GM18511 (cell line): Measurements from ENCODE around the gene CDC42BPB.

Experiments
- ATAC-seq: cut with Tn5 transposase; IDR thresholded peaks from one replicate; pipeline ENCODE4 v1.9.1; 2021; ENCODE audit warnings: mild to moderate bottlenecking, moderate library complexity; ENCODE audit not compliant: unreplicated experiment

CDC42BPB gene

DNA sequence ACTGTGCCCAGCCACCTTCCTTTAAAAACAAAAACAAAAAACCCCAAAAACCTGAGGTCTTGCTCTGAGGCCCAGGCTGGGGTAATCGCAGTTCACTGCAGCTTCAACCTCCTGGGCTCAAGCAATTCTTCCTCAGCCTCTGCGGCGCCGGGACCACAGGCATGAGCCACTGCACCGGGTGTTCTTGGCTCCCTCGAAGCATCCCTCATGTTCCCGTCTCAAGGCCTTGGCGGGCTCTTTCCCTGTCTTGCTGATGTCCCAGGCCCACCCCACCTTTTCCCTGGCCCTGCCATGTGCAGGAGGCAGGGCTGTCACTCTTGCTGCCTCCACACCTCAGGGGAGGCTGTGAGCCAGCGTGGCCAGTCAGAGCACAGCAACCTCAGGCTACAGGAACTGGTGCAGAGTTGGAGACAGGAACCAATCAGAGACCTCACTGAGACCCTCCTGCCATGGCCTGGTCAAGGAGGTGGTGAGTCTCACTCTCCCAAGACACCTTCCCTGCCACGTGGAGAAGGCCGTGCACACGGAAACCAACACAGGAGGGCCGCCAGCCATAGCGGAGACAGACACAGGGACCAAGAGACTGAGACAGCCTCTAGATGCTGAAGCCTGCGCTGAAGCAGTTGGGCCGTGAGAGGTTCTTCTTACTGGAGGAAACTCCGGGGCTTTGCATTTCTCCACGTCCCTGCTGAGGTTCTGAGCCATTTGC, 140.8 kb downstream of the CDC42BPB start:
- no peak for ATAC-seq

DNA sequence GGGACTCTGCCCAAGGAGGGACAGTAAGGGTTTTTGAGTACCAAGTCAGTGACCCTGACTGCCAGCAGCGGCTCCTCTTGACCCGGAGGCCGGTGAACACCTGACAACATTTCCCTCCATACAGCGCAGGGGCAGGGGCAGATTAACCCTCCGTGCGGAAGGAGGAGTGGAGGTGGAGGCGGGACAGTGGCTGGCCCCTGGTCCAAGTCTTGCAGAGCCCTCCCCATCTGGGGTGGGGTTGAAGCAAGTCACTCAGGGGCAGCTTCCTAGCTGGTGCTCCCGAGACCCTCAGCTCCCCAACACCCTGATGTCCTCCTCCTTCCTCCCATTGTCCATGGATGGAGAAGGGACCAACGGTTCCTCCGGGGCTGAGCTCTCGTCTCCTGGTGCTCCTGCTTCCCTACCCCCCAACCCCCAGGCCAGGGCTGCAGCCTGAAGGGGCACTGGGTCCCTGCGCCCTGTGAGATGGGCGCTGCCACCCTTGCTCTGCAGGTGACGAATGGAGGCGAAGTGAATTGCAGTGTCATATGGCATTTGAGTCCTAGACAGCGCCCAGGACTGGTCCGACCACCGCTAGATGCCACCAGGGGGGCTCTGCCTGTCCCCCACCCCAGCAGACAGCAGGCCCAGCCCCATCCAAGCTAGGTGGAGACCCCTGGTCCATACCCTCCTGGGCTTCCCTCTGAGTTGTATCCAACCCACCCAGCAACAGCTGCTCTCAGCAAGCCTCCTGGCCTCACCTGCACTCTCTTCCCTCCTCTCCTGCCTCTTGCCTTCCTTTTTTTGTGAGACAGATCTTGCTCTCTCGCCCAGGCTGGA, 141.8 kb downstream of the CDC42BPB start:
- no peak for ATAC-seq

DNA sequence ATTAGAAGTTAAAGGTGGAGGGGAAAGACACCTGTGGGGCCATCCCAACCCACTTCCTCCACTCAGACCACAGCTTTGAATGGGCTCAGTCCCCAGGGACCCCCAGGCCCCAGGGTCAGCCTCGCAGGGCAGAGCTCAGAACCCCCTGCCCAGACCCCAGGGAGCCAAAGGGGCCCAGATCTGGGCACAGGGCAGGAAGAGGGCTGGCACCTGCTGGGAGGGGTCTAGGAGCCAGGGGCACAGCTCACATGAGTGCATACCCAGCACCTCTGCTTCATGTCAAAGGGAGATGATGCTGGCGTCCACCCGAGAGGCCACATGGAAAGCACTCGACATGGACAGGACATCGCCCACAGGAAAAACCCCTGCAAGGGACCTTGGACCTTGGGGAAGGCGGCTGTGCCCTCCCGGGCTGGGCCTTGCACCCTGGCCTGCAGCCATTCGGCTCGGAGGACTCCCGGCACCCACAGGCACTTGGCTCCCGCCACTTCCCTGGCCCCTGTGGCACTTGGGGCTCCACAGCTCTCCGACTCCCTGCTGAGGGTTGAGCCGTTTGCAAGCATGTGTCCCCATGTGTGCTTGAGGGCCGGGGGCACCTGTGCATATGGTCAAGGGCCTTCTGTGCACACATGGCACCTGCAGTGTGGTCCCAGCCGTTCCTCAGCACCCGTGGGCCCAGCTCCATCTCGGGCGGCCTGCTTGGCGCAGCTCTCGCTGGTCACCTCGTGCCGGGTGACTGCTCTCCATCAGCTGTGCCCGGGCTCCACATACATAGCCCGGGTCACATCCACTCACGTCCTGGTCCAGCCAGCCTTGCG, 142.7 kb downstream of the CDC42BPB start:
- no peak for ATAC-seq

GRCh38 chr14:102913341-102914211, 143.8 kb downstream of the CDC42BPB start:
- no peak for ATAC-seq

- no peak for ATAC-seq
These were observed 145.2 kb downstream of the CDC42BPB start for GRCh38 chr14:102911991-102912761.

DNA sequence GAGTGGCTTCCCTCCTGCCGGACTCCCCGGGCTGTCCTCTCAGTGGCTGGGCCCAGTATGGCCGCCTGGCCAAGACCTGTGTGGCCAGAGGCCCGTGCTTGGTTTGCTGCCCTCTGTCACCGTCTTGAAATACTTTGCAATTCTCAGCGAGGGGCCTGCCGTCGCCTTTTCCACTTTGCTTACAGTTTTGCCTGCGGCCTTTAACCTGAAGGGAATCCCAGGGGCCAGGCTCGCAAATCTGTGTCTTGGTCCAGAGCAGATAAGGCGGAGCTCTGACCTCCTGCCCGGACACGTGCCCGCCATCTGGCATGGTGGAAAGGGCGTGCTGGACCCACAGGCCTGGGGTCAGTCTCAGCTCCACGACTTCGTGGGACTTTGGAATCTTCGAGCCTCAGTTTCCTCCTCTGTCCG, 145.8 kb downstream of the CDC42BPB start:
- no peak for ATAC-seq

- ATAC-seq: no peak
These were observed 146.9 kb downstream of the CDC42BPB start for GRCh38 chr14:102910442-102910841.

- no peak for ATAC-seq
These were observed 147.4 kb downstream of the CDC42BPB start for GRCh38 chr14:102909911-102910310.

DNA sequence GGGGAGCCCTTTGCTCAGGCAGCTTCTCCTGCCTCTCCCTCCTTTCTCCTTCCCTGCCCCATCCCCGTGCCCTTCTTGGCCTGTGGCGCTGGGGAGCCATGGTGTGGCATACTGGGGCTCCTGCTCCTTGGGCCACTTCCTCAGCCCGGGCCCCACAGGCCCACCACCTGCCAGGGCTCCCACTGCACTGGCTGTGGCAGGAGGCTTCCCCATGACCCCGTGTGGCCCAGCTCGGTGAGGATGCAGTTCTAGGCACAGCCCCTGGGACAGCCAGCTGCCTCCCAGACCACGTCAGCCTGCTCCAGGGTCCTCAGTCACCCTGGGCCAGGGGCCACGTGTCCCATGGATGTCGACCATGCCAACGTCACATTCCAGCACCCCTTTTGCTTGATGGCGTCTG, 147.9 kb downstream of the CDC42BPB start:
- no peak for ATAC-seq

GRCh38 chr14:102908766-102909455, 148.4 kb downstream of the CDC42BPB start:
- ATAC-seq: no peak

GRCh38 chr14:102907980-102908730, 149.2 kb downstream of the CDC42BPB start:
- ATAC-seq: no peak

DNA sequence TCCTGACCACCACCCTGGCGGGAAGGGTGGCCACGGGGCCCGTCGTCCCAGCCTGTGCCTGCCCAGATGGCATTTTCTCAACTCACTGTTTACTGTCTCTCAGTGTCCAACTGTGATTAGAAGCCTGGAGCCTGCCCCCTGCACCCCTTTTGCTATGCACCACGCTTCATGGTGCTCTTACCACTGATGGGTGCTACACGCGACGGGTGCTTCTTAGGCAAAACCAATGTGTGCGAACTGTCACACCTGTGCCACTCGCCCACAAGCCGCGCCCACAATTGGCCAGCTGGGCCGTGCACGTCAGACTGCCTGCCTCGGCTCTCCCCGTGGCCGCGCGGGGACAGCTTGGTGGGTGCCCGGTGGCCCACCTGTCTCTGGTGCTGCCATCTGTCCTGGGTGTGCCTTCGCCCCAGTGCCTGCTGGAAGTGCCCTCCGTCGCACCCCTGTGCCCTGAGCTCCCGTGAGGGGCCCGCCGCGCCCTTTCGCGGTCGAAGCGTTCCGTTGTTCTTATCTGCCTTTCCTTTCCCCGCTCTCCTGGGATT, 150.0 kb downstream of the CDC42BPB start:
- no peak for ATAC-seq

- ATAC-seq: no peak
These were observed 150.6 kb downstream of the CDC42BPB start for GRCh38 chr14:102906616-102907302.

DNA sequence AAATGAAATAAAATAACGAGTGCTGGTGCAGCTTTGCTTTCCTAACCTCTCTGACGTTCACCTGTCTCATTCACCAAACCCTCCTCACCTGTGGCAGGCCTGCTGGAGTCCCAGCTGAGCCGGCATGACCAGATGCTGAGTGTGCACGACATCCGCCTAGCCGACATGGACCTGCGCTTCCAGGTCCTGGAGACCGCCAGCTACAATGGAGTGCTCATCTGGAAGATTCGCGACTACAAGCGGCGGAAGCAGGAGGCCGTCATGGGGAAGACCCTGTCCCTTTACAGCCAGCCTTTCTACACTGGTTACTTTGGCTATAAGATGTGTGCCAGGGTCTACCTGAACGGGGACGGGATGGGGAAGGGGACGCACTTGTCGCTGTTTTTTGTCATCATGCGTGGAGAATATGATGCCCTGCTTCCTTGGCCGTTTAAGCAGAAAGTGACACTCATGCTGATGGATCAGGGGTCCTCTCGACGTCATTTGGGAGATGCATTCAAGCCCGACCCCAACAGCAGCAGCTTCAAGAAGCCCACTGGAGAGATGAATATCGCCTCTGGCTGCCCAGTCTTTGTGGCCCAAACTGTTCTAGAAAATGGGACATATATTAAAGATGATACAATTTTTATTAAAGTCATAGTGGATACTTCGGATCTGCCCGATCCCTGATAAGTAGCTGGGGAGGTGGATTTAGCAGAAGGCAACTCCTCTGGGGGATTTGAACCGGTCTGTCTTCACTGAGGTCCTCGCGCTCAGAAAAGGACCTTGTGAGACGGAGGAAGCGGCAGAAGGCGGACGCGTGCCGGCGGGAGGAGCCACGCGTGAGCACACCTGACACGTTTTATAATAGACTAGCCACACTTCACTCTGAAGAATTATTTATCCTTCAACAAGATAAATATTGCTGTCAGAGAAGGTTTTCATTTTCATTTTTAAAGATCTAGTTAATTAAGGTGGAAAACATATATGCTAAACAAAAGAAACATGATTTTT, 151.9 kb downstream of the CDC42BPB start:
- no peak for ATAC-seq

DNA sequence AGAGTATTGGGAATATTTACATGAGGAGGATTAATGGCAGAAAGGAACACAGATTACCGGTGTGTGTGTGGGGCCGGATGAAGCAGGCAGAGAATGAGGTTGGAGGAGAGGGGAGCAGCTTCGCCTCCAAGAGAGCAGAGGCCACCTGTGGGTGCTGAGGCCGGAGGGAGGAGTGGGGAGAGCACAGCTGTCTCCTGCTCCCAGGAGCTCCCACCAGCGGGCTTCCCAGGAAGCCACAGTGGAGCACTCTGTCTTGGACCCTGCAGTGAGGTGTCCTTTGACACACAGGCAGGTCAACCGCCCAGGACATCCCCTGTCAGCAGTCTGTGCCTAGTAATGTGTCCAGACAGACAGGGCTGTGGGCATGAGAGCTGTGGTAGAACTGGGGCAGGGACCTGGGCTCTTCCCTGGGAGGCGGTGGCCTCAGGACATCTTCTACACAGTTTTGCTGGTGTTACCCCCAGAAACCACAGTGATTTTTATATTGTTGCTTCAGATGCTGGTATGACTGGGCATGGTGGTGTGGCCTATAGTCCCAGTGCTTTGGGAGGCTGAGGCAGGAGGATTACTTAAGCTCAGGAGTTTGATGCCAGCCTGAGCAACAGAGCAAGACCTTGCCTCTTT, 153.3 kb downstream of the CDC42BPB start:
- ATAC-seq: no peak
